ENCODE data around the gene PIK3CG. TPM values are rescaled to one million over a fixed set of nuclear protein-coding genes. Genes with fewer than 3 reads are reported as not detected.

PIK3CG gene
- total and polyA plus RNA-seq, 8 donors = 0.15 to 21.9 (median 3.1) TPM

GRCh38 chr7:106944035-106944665 is 79.1 kb downstream of the PIK3CG start:
- intact Hi-C loops (cut with DNase I; ENCODE audit: low total_unique reads) = no loop called here
- 72 to 85% (median 73%) methylated on average over 9 of the region's 9 CpGs for WGBS, 5 donors

GRCh38 chr7:106947244-106947728 is 82.2 kb downstream of the PIK3CG start:
- no peak overlapping the region for H3K4me3 ChIP-seq
- no peak for TF ChIP-seq POLR2AphosphoS5 (IDR thresholded peaks at IDR 0.05)
- no peak for TF ChIP-seq EP300 (IDR thresholded peaks at IDR 0.05)
- TF ChIP-seq CTCF (IDR thresholded peaks at IDR 0.05) = peak in 4 of 7 experiments; percentile 25 to 55 (median 40)
- TF ChIP-seq POLR2A (IDR thresholded peaks at IDR 0.05) = no peak
- H3K9me3 ChIP-seq = no peaks in the 10 kb centered on the region
- H3K27me3 ChIP-seq = no peaks in the 10 kb centered on the region
- WGBS, 5 donors = 0 to 8% (median 5%) methylated on average over 1 of the region's 1 CpG
- H3K27ac ChIP-seq = no peak overlapping the region
- intact Hi-C loops (cut with DNase I; ENCODE audit: low total_unique reads) = no loop called here
- peaks cover 0 to 19% (median 6%) of the 10 kb centered on the region in 4 donors for H3K4me1 ChIP-seq
- peak; percentile 36 to 87 for DNase-seq
- H3K36me3 ChIP-seq = no peaks in the 10 kb centered on the region

More at GRCh38 chr7:106944035-106944665, 79.1 kb downstream of the PIK3CG start:
- H3K4me3 ChIP-seq = no peak overlapping the region
- H3K36me3 ChIP-seq = no peaks in the 10 kb centered on the region
- no peaks in the 10 kb centered on the region for H3K9me3 ChIP-seq
- H3K27me3 ChIP-seq = no peaks in the 10 kb centered on the region
- TF ChIP-seq EP300 (IDR thresholded peaks at IDR 0.05) = no peak
- TF ChIP-seq CTCF (IDR thresholded peaks at IDR 0.05) = no peak
- TF ChIP-seq POLR2AphosphoS5 (IDR thresholded peaks at IDR 0.05) = no peak
- TF ChIP-seq POLR2A (IDR thresholded peaks at IDR 0.05) = no peak
- no peak for DNase-seq
- H3K27ac ChIP-seq = no peak overlapping the region
- H3K4me1 ChIP-seq = no peaks in the 10 kb centered on the region

- no peaks in the 10 kb centered on the region for H3K36me3 ChIP-seq
- TF ChIP-seq EP300 (IDR thresholded peaks at IDR 0.05) (no peak), POLR2AphosphoS5 (IDR thresholded peaks at IDR 0.05) (no peak)
- no peaks in the 10 kb centered on the region for H3K27me3 ChIP-seq
- 57 to 75% (median 72%) methylated on average over 7 of the region's 7 CpGs for WGBS, 5 donors
- intact Hi-C loops (cut with DNase I; ENCODE audit: low total_unique reads) = no loop called here
- no peak overlapping the region for H3K4me3 ChIP-seq
- no peaks in the 10 kb centered on the region for H3K9me3 ChIP-seq
- H3K4me1 ChIP-seq = peaks cover 0 to 29% (median 10%) of the 10 kb centered on the region in 4 donors
- H3K27ac ChIP-seq = peak overlapping the region in 2 of 5 donors; percentile 20 to 38
- DNase-seq = peak in 1 of 2 donors; percentile 51
These were observed 87.0 kb downstream of the PIK3CG start for GRCh38 chr7:106952001-106952657.

- Histone ChIP-seq H3K36me3 (no peaks in the 10 kb centered on the region), H3K4me3 (no peak overlapping the region), H3K4me1 (peaks cover 0 to 29% (median 10%) of the 10 kb centered on the region in 4 donors), H3K27ac (no peak overlapping the region), H3K9me3 (no peaks in the 10 kb centered on the region), H3K27me3 (no peaks in the 10 kb centered on the region)
- 30 to 36% (median 33%) methylated on average over 5 of the region's 5 CpGs for WGBS, 5 donors
- intact Hi-C loops (cut with DNase I; ENCODE audit: low total_unique reads) = no loop called here
- peak in 1 of 2 donors; percentile 46 for DNase-seq
- TF ChIP-seq POLR2AphosphoS5 (IDR thresholded peaks at IDR 0.05) (no peak), CTCF (IDR thresholded peaks at IDR 0.05) (no peak), EP300 (IDR thresholded peaks at IDR 0.05) (no peak), POLR2A (IDR thresholded peaks at IDR 0.05) (no peak)
These were observed 87.7 kb downstream of the PIK3CG start for GRCh38 chr7:106952658-106953231.

All from stomach (tissue), 9 donors.